ENCODE data around the gene CTCFL.

Gene CTCFL, protein sequence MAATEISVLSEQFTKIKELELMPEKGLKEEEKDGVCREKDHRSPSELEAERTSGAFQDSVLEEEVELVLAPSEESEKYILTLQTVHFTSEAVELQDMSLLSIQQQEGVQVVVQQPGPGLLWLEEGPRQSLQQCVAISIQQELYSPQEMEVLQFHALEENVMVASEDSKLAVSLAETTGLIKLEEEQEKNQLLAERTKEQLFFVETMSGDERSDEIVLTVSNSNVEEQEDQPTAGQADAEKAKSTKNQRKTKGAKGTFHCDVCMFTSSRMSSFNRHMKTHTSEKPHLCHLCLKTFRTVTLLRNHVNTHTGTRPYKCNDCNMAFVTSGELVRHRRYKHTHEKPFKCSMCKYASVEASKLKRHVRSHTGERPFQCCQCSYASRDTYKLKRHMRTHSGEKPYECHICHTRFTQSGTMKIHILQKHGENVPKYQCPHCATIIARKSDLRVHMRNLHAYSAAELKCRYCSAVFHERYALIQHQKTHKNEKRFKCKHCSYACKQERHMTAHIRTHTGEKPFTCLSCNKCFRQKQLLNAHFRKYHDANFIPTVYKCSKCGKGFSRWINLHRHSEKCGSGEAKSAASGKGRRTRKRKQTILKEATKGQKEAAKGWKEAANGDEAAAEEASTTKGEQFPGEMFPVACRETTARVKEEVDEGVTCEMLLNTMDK

GRCh38 chr20:57524511-57525176 is at the start of gene CTCFL:
CTCFL (minus strand) TSS chr20:57525140; CDS start chr20:57524205, 935 bp downstream.
- DNase-seq (ENCODE audit: low read depth): no peak

DNA sequence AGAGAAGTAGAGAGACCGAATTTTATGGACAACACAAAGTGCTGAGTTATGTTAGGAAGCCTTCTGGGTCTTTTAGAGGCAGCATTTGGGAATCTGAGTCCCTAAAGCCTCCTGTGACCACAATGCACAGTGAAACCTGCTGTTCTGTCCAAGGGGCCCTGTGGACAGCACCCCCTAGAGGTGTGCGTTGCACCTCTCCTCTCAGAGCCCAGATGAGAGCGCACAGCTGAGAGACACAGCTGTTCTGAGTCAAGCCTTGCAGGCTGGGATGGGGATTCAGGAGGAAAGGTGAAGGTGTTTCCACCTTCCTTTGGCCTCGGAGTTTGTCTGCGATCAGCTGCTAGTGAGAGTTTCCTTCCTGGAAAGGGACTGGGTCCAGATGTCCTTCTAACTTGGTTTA is 49.0 kb upstream of the CTCFL start:
- DNase-seq (ENCODE audit: low read depth): no peak

DNA sequence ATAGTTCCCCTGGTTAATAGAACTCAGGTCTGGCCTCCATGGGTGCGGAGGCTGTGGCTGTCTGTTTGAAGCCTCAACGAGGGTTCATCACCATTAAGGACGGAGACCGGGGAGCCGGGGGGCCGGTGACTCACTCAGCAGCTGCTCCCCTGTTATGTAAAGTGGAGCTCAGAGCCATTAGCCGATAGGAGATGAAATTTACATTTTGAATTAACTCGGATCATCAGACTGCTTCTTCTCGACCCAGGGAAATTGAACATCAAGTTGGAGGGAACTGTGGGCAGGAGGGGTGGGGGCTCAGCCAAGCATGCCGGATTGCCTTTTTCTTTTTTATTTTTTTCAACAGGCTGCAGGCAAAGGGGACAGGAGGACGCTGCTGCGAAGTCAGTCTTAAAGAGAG is 48.3 kb upstream of the CTCFL start:
- no peak for DNase-seq (ENCODE audit: low read depth)

DNA sequence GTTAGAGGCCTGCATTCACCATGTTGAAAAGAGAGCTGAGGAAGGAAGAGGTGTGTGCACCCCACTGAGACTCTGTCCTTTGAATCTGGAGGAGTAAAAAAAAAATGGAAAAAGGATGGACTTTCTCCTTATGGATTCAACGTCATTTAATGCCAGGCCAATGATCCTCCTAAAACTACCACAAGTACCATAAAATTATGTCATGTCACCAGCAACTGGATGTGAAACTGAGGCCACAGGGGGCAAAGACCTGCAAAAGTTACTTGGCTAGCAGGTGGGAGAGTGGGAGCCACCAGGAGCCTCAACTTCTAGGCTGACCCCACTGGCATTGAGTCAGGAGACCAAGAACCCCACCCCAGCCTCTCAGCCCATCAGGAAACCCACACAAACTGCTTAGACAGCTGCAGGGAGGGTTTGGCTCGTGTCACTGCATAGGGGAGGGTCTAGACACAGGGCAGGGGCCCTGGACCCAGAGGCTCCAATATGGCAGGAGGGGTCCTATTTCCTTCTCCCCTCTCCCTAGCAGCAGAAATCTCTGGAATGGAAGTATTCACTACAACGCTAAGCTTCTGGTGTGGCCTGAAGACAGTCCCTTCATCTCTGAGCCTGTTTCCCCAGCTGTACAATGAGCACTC is 47.0 kb upstream of the CTCFL start:
- no peak for DNase-seq (ENCODE audit: low read depth)

GRCh38 chr20:57570920-57571319 is 46.0 kb upstream of the CTCFL start:
- no peak for DNase-seq (ENCODE audit: low read depth)

- DNase-seq (ENCODE audit: low read depth): no peak
Observed at GRCh38 chr20:57570145-57570850, 45.4 kb upstream of the CTCFL start.

DNA sequence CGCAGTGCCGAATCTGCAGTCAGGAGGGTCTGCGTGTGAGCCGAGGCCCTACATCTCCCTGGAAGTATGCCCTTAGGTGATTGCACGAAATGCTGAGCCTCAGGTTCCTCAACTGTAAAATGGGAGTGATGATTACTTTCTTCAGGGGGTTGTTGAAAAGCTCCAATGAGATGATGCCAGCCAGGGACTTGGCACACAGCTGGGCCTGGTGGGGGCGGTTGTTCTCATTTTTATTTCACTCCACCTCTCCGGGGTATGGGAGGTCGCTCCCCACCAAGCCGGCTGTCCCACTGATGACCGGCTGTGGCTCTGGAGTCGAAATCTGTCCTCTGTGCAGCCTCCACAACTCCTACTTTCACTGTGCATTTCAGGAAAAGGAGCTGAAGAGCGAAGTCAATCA is 44.0 kb upstream of the CTCFL start:
- no peak for DNase-seq (ENCODE audit: low read depth)

GRCh38 chr20:57568088-57568896 is 43.4 kb upstream of the CTCFL start:
- no peak for DNase-seq (ENCODE audit: low read depth)

DNA sequence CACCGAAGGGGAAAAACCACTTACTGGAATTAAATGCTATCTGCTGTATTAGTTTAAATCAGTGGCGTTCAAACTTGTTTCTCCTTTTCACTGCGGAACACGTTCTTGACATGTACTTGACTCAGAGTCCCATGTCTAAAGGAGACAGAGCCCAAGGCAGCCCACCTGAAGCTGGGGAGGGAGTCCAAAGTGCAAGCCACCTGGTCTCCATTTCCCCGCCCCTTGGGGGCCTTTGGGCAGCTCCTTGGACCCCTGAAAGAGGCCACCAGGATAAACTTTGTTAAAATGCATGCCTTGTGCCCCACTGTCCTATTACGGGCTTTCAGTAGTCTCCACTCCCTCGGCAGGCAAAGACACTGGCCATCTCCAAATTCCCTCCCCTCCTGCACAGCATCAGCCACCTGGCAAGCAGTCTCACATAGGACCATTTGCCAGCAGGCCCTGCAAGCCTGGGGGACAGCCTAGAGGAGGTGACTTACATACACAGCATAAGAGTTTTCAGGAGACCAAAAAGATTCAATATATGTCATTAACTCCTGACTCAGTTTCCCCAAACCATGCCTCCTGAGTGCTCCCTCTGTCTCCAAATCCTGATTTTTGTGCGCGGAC is 42.6 kb upstream of the CTCFL start:
- DNase-seq (ENCODE audit: low read depth): no peak

GRCh38 chr20:57566803-57567459 is 42.0 kb upstream of the CTCFL start:
- DNase-seq (ENCODE audit: low read depth): no peak

DNA sequence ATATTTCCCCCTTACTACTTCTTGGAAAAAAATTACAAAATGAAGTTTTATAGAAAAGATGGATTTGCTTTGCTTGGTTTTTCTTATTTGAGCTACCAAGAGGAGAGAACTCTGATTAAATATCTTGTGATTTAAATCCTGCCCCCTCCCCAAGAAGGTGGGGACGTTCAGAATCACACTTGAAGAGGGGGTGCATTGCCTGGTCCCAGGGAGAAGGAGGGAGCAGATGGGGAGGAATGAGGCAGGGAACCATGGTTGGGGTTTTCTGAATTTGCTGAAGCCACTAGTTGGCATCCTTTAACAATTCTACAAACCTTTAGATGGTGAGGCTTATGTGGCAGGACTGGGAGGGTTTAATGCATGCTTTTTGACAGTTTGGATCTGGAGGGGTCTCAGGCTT is 41.5 kb upstream of the CTCFL start:
- no peak for DNase-seq (ENCODE audit: low read depth)

- DNase-seq (ENCODE audit: low read depth): no peak
Observed at GRCh38 chr20:57564951-57565642, 40.2 kb upstream of the CTCFL start.

- no peak for DNase-seq (ENCODE audit: low read depth)
Observed at GRCh38 chr20:57564180-57564802, 39.4 kb upstream of the CTCFL start.

GRCh38 chr20:57563522-57563921 is 38.6 kb upstream of the CTCFL start:
- DNase-seq (ENCODE audit: low read depth): no peak

DNA sequence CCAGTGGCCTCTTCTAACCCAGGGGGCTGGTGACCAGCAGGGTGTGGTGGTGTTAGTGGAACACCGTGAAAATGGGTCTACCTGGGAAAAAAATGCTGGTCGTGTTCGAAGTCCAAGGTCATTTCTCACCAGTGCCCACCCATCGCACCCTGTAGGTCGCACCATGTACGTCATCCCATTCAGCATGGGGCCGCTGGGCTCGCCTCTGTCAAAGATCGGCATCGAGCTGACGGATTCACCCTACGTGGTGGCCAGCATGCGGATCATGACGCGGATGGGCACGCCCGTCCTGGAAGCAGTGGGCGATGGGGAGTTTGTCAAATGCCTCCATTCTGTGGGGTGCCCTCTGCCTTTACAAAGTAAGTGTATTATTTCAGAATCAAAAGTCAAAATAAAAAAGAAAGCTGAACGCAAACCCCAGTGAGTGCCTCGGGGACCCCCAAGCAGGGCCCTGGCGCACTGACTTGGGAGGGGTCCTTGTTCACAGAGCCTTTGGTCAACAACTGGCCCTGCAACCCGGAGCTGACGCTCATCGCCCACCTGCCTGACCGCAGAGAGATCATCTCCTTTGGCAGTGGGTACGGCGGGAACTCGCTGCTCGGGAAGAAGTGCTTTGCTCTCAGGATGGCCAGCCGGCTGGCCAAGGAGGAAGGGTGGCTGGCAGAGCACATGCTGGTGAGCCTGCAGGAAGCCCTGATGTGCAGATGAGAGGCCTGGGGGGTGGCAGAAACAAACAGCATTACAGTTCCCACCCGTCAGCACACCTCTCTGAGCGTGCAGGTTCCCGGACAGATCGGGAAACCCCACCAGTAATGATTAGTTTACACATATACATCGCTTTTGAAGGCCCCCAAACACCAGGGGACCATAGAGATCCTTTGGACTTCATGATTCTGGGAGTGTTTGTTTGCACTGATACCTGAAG is 37.9 kb upstream of the CTCFL start:
- DNase-seq (ENCODE audit: low read depth): no peak

DNA sequence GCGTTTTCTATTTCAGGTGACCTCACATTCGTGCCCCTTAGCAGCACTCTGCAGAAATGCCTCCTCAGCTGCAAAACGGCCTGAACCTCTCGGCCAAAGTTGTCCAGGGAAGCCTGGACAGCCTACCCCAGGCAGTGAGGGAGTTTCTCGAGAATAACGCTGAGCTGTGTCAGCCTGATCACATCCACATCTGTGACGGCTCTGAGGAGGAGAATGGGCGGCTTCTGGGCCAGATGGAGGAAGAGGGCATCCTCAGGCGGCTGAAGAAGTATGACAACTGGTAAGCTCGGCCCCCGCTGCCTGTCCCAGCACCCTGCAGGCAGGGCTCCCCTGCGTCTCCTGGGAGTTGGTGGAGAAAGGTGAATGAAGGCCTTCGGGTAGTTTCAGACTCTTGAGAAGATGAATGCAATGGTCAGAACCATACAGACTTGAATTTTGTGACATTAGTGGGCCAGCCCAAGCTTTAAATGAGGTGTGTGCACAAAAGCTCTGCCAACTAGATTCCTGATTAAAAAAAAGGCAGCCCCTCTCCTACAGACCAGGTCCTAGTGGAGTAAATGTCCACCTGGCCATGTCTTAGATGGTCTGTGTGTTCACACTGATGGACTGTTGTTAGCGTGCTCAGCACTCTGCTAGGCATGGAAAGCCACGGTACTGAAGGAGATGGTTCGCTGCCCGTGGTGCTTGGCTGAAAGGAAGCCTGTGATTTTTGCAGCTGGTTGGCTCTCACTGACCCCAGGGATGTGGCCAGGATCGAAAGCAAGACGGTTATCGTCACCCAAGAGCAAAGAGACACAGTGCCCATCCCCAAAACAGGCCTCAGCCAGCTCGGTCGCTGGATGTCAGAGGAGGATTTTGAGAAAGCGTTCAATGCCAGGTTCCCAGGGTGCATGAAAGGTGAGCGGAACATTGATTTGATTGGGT is 36.7 kb upstream of the CTCFL start:
- DNase-seq (ENCODE audit: low read depth): no peak

All from stimulated activated CD8-positive, alpha-beta memory T cell treated with anti-CD3 and anti-CD28 coated beads, Interleukin-15, amount 100 ng/mL, for 24 hours (primary cell).